Activated CD4-positive, alpha-beta memory T cell treated with anti-CD3 and anti-CD28 coated beads, Interleukin-2, amount 10 ng/mL, durations not matched to agents 7 days and 5 days (primary cell): Measurements from ENCODE around the gene NIT1. TPM values are rescaled to one million over a fixed set of nuclear protein-coding genes. Genes with fewer than 3 reads are reported as not detected.
A peak's percentile ranks its signal among the peaks of the same experiment; 100 is the strongest.
"Not testable (repeated sequence)": the region's sequence is repeated elsewhere in the genome, so short reads cannot be mapped to it uniquely, and the experiment has no call there.

ENCODE experiments used
- CTCF ChIA-PET: fragments of 350-600 bp; sonication (Branson Sonifier 250); formaldehyde crosslinking; loops from one replicate; lab custom pipeline; 2021; ENCODE audit warnings: antibody characterized with exemption, inconsistent platforms; lab: Charles Lee
- POLR2A ChIA-PET: fragments of 350-600 bp; sonication (Branson Sonifier 250); formaldehyde crosslinking; loops from one replicate; lab custom pipeline; 2021; ENCODE audit warnings: antibody characterized with exemption; lab: Charles Lee
- DNase-seq: peaks from one replicate; pipeline ENCODE4 v3.0.0-alpha.2; 2020
- H3K27ac Mint-ChIP-seq: one replicate; pipeline ENCODE4 v1.8.0; 2021; ENCODE audit warnings: mild to moderate bottlenecking, mixed read lengths
- H3K27me3 Mint-ChIP-seq: one replicate; pipeline ENCODE4 v1.8.0; 2021; ENCODE audit warnings: mixed read lengths
- H3K36me3 Mint-ChIP-seq: one replicate; pipeline ENCODE4 v1.8.0; 2021; ENCODE audit warnings: low read depth, mixed read lengths
- H3K4me1 Mint-ChIP-seq: one replicate; pipeline ENCODE4 v1.8.0; 2021; ENCODE audit warnings: mixed read lengths
- H3K4me3 Mint-ChIP-seq: one replicate; pipeline ENCODE4 v1.8.0; 2021; ENCODE audit warnings: mild to moderate bottlenecking, mixed read lengths
- H3K9me3 Mint-ChIP-seq: one replicate; pipeline ENCODE4 v1.8.0; 2021; ENCODE audit warnings: mixed read lengths
- total RNA-seq, 2 experiments: library from RNA; stranded (reverse); gene quantifications; one replicate each; pipeline ENCODE4 v1.2.3, GENCODE V29; 2021

NIT1 gene
- total RNA-seq, 2 experiments from 2014 or later, result 50.8 to 51.5 TPM

- Mint-ChIP-seq H3K4me1 (peaks cover 39% of the 10 kb centered on the region), H3K9me3 (no peaks in the 10 kb centered on the region), H3K4me3 (no peak overlapping the region), H3K27me3 (peaks cover 6% of the 10 kb centered on the region), H3K36me3 (peaks cover 24% of the 10 kb centered on the region), H3K27ac (no peak overlapping the region)
- CTCF ChIA-PET, result interaction anchor here (0.6 to 7.5 kb wide), 18 partner anchors 8 to 262 kb away, joined by 3 to 128 read pairs (median 8); partner anchors contain the start of genes ARHGAP30, DEDD, NECTIN4 and NIT1
- no peak for DNase-seq
- POLR2A ChIA-PET, result interaction anchor here (0.9 to 9.5 kb wide), 6 partner anchors 27 to 80 kb away, joined by 3 to 142 read pairs (median 8); partner anchors contain the start of genes ARHGAP30, B4GALT3, F11R and TSTD1
Measured at GRCh38 chr1:161096530-161096929, 21.4 kb upstream of the NIT1 start.

- peaks cover 6% of the 10 kb centered on the region for H3K27me3 Mint-ChIP-seq
- peak; percentile 81 for DNase-seq
- no peaks in the 10 kb centered on the region for H3K9me3 Mint-ChIP-seq
- H3K27ac Mint-ChIP-seq, result peak within 1 kb of the TSS; percentile 69
- peaks cover 29% of the 10 kb centered on the region for H3K36me3 Mint-ChIP-seq
- ChIA-PET CTCF (interaction anchor here (0.6 to 7.5 kb wide), 28 partner anchors 10 to 429 kb away, joined by 3 to 128 read pairs (median 6); partner anchors contain the start of genes ARHGAP30, DEDD, F11R and ITLN2), POLR2A (interaction anchor here (0.6 to 9.5 kb wide), 16 partner anchors 11 to 254 kb away, joined by 3 to 142 read pairs (median 4); partner anchors contain the start of genes ARHGAP30, F11R, NIT1 and PFDN2)
- peak within 1 kb of the TSS; percentile 85 for H3K4me3 Mint-ChIP-seq
- peaks cover 23% of the 10 kb centered on the region for H3K4me1 Mint-ChIP-seq
Measured at GRCh38 chr1:161098210-161099068, 19.5 kb upstream of the NIT1 start, which contains the start of gene KLHDC9. TSS of gene KLHDC9 (plus strand) at chr1:161098361. CDS start at chr1:161098536, 175 bp downstream.

GRCh38 chr1:161099090-161099802, 18.7 kb upstream of the NIT1 start:
- Mint-ChIP-seq H3K27me3 (peaks cover 4% of the 10 kb centered on the region), H3K36me3 (peaks cover 29% of the 10 kb centered on the region), H3K4me1 (peaks cover 23% of the 10 kb centered on the region), H3K9me3 (no peaks in the 10 kb centered on the region), H3K4me3 (peak overlapping the region; percentile 68), H3K27ac (peak overlapping the region; percentile 58)
- CTCF ChIA-PET, result interaction anchor here (0.9 to 7.5 kb wide), 11 partner anchors 13 to 147 kb away, joined by 3 to 128 read pairs (median 6); partner anchors contain the start of genes ARHGAP30, NIT1, PFDN2 and PPOX
- DNase-seq, result no peak
- POLR2A ChIA-PET, result interaction anchor here (1.0 to 9.5 kb wide), 7 partner anchors 18 to 255 kb away, joined by 3 to 142 read pairs (median 13); partner anchors contain the start of genes ARHGAP30, F11R, NIT1 and PFDN2

DNA sequence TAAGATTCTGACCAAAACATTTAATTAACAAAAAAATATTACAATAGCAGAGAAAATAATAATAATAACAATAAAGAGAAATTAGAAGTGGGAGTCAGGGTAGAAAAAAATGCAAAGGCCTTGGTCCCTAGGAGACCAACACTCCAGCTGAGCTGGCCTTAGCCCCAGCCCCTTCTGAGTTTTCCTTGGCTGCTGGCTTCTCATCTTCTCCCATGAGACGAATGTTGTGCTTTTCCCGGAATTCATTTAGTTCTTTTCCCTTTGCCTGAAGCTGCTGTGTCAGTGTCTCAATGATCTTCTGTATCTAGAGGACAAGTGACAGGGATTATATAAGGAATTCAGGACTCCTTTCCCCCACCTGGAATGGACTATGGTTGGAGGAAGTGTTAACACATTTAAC, 17.3 kb upstream of the NIT1 start:
- Mint-ChIP-seq H3K36me3 (peaks cover 29% of the 10 kb centered on the region), H3K4me1 (peaks cover 25% of the 10 kb centered on the region), H3K27ac (no peak overlapping the region), H3K27me3 (no peaks in the 10 kb centered on the region), H3K9me3 (no peaks in the 10 kb centered on the region), H3K4me3 (no peak overlapping the region)
- no peak for DNase-seq
- ChIA-PET POLR2A (interaction anchor here (1.5 to 9.5 kb wide), 4 partner anchors 16 to 54 kb away, joined by 3 to 142 read pairs (median 52); partner anchors contain the start of genes ARHGAP30, NIT1, PFDN2 and USF1), CTCF (interaction anchor here (0.8 to 2.3 kb wide), 4 partner anchors 29 to 149 kb away, joined by 3 to 6 read pairs (median 3); no protein-coding TSS in a partner anchor)

DNA sequence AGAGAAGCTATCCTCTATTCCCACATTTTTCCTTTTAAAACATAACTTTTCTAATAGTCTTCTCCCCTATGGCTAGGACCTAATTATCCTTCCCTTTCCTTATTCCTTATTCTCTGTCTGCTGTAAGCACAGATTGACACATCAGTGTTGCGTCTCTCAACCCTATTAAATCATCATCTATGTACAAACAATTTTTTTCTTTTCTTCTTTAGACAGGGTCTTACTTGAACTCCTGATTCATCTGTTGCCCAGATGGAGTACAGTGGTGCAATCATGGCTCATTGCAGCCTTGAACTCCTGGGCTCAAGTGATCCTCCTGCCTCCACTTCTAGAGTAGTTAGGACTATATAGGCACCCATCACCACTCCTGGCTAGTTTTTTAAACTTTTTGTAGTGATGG, 11.5 kb upstream of the NIT1 start:
- peaks cover 21% of the 10 kb centered on the region for H3K36me3 Mint-ChIP-seq
- ChIA-PET POLR2A (interaction anchor here (0.8 to 0.9 kb wide), 2 partner anchors 49 to 95 kb away, joined by 3 read pairs; partner anchors contain the start of gene NDUFS2), CTCF (no interaction called here)
- H3K9me3 Mint-ChIP-seq, result no peaks in the 10 kb centered on the region
- peaks cover 8% of the 10 kb centered on the region for H3K4me1 Mint-ChIP-seq
- H3K4me3 Mint-ChIP-seq, result no peak overlapping the region
- no peak for DNase-seq
- no peaks in the 10 kb centered on the region for H3K27me3 Mint-ChIP-seq
- H3K27ac Mint-ChIP-seq, result no peak overlapping the region

- POLR2A ChIA-PET, result no interaction called here
- Mint-ChIP-seq H3K27me3 (no peaks in the 10 kb centered on the region), H3K36me3 (peaks cover 31% of the 10 kb centered on the region), H3K4me1 (peaks cover 43% of the 10 kb centered on the region), H3K27ac (no peak overlapping the region), H3K4me3 (no peak overlapping the region), H3K9me3 (no peaks in the 10 kb centered on the region)
- no peak for DNase-seq
- CTCF ChIA-PET, result interaction anchor here (1.4 to 1.5 kb wide), 2 partner anchors 13 to 55 kb away, joined by 4 to 6 read pairs; partner anchors contain the start of genes KLHDC9 and PPOX
Measured at GRCh38 chr1:161111117-161111516, 6.8 kb upstream of the NIT1 start.

GRCh38 chr1:161111527-161111926, 6.4 kb upstream of the NIT1 start:
- no peak for DNase-seq
- peaks cover 48% of the 10 kb centered on the region for H3K4me1 Mint-ChIP-seq
- no peaks in the 10 kb centered on the region for H3K27me3 Mint-ChIP-seq
- peaks cover 27% of the 10 kb centered on the region for H3K36me3 Mint-ChIP-seq
- no peak overlapping the region for H3K4me3 Mint-ChIP-seq
- H3K27ac Mint-ChIP-seq, result no peak overlapping the region
- POLR2A ChIA-PET, result interaction anchor here (1.2 kb wide), 1 partner anchor 43 kb away, joined by 3 read pairs; no protein-coding TSS in a partner anchor
- CTCF ChIA-PET, result interaction anchor here (1.2 to 1.5 kb wide), 3 partner anchors 13 to 55 kb away, joined by 3 to 6 read pairs (median 4); partner anchors contain the start of genes KLHDC9 and PPOX
- H3K9me3 Mint-ChIP-seq, result no peaks in the 10 kb centered on the region

- no peaks in the 10 kb centered on the region for H3K9me3 Mint-ChIP-seq
- peaks cover 30% of the 10 kb centered on the region for H3K36me3 Mint-ChIP-seq
- no peaks in the 10 kb centered on the region for H3K27me3 Mint-ChIP-seq
- peaks cover 58% of the 10 kb centered on the region for H3K4me1 Mint-ChIP-seq
- peak overlapping the region; percentile 56 for H3K27ac Mint-ChIP-seq
- H3K4me3 Mint-ChIP-seq, result no peak overlapping the region
- ChIA-PET POLR2A (interaction anchor here (0.7 to 1.9 kb wide), 4 partner anchors 18 to 68 kb away, joined by 3 to 7 read pairs (median 4); partner anchors contain the start of genes ARHGAP30 and USF1), CTCF (interaction anchor here (1.0 kb wide), 1 partner anchor 72 kb away, joined by 3 read pairs; no protein-coding TSS in a partner anchor)
- no peak for DNase-seq
Measured at GRCh38 chr1:161113915-161114314, 4.0 kb upstream of the NIT1 start.

GRCh38 chr1:161114556-161114955, 3.3 kb upstream of the NIT1 start:
- ChIA-PET CTCF (no interaction called here), POLR2A (interaction anchor here (0.7 to 1.9 kb wide), 4 partner anchors 17 to 68 kb away, joined by 3 to 7 read pairs (median 4); partner anchors contain the start of genes ARHGAP30 and USF1)
- Mint-ChIP-seq H3K27me3 (no peaks in the 10 kb centered on the region), H3K27ac (peak overlapping the region; percentile 95), H3K9me3 (no peaks in the 10 kb centered on the region), H3K4me1 (peaks cover 62% of the 10 kb centered on the region), H3K4me3 (no peak overlapping the region), H3K36me3 (peaks cover 32% of the 10 kb centered on the region)
- DNase-seq, result no peak

GRCh38 chr1:161115132-161115711, 2.7 kb upstream of the NIT1 start:
- H3K4me3 Mint-ChIP-seq, result peak overlapping the region; percentile 93
- DNase-seq, result peak; percentile 58
- no peaks in the 10 kb centered on the region for H3K27me3 Mint-ChIP-seq
- CTCF ChIA-PET, result no interaction called here
- POLR2A ChIA-PET, result interaction anchor here (1.9 to 3.7 kb wide), 2 partner anchors 16 kb away, joined by 4 to 27 read pairs; partner anchors contain the start of gene KLHDC9
- no peaks in the 10 kb centered on the region for H3K9me3 Mint-ChIP-seq
- H3K36me3 Mint-ChIP-seq, result peaks cover 39% of the 10 kb centered on the region
- H3K27ac Mint-ChIP-seq, result peak overlapping the region; percentile 95
- peaks cover 68% of the 10 kb centered on the region for H3K4me1 Mint-ChIP-seq

GRCh38 chr1:161115961-161116360, 1.9 kb upstream of the NIT1 start:
- Mint-ChIP-seq H3K27ac (peak overlapping the region; percentile 95), H3K4me3 (peak overlapping the region; percentile 93), H3K4me1 (peaks cover 72% of the 10 kb centered on the region), H3K36me3 (peaks cover 43% of the 10 kb centered on the region)
- H3K9me3 Mint-ChIP-seq, DNase-seq, H3K27me3 Mint-ChIP-seq: not testable (repeated sequence)
- ChIA-PET POLR2A (interaction anchor here (2.0 to 3.7 kb wide), 5 partner anchors 17 to 198 kb away, joined by 5 to 27 read pairs (median 11); partner anchors contain the start of genes KLHDC9, SDHC, UFC1 and USF1), CTCF (interaction anchor here (1.2 to 3.4 kb wide), 3 partner anchors 18 to 48 kb away, joined by 3 to 21 read pairs (median 14); partner anchors contain the start of genes DEDD and KLHDC9)
